ENCODE data around the gene RNPS1.

The RNPS1 gene

GRCh38 chr16:2208772-2209171 is 59.2 kb downstream of the RNPS1 start:
- Histone ChIP-seq H4K20me1 (ENCODE audit: insufficient read depth, low read length) (peaks cover 28% of the 10 kb centered on the region), H3K9ac (ENCODE audit: low read depth, low read length) (no peak overlapping the region), H3K9me3 (ENCODE audit: insufficient read depth, low read length, severe bottlenecking) (no peaks in the 10 kb centered on the region), H3K27me3 (ENCODE audit: insufficient read depth, low read length, poor library complexity) (no peaks in the 10 kb centered on the region), H3K27ac (ENCODE audit: low read length) (no peak overlapping the region), H3K4me1 (ENCODE audit: insufficient read depth, low read length) (peaks cover 56% of the 10 kb centered on the region), H2AFZ (ENCODE audit: low read depth, low read length) (no peak overlapping the region), H3K36me3 (ENCODE audit: insufficient read depth, low read length) (peaks cover 68% of the 10 kb centered on the region), H3K4me2 (ENCODE audit: insufficient read depth, low read length) (no peak overlapping the region), H3K4me3 (ENCODE audit: low read depth in 1 of 2, low read length in 2 of 2) (no peak overlapping the region), H3K79me2 (ENCODE audit: insufficient read depth, low read length) (peaks cover 53% of the 10 kb centered on the region)
- no peak for ATAC-seq (ENCODE audit: insufficient read depth, low read depth)
- TF ChIP-seq, protein P1, sequence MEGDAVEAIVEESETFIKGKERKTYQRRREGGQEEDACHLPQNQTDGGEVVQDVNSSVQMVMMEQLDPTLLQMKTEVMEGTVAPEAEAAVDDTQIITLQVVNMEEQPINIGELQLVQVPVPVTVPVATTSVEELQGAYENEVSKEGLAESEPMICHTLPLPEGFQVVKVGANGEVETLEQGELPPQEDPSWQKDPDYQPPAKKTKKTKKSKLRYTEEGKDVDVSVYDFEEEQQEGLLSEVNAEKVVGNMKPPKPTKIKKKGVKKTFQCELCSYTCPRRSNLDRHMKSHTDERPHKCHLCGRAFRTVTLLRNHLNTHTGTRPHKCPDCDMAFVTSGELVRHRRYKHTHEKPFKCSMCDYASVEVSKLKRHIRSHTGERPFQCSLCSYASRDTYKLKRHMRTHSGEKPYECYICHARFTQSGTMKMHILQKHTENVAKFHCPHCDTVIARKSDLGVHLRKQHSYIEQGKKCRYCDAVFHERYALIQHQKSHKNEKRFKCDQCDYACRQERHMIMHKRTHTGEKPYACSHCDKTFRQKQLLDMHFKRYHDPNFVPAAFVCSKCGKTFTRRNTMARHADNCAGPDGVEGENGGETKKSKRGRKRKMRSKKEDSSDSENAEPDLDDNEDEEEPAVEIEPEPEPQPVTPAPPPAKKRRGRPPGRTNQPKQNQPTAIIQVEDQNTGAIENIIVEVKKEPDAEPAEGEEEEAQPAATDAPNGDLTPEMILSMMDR (IDR thresholded peaks at IDR 0.05; ENCODE audit: borderline replicate concordance, extremely low read depth, low read length, poor library complexity, severe bottlenecking): no peak
- no peak for TF ChIP-seq EZH2 (IDR thresholded peaks at IDR 0.05; ENCODE audit: borderline replicate concordance, low read depth, low read length, severe bottlenecking)
- no peak for DNase-seq

DNA sequence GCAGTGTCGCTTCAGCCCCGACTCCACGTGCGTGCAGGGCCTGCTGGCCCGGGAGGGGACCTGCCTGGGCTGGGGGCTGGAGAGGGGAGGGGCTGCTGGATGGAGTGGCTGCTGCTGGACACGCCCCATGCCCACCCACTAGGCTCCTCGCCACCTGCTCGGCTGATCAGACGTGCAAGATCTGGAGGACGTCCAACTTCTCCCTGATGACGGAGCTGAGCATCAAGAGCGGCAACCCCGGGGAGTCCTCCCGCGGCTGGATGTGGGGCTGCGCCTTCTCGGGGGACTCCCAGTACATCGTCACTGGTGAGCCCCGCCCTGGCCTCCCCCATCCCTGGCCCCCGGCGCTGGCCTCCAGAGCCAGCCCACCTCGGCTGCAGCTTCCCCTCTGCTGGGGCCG is 59.6 kb downstream of the RNPS1 start:
- H3K27me3 ChIP-seq (ENCODE audit: insufficient read depth, low read length, poor library complexity): no peaks in the 10 kb centered on the region
- no peak overlapping the region for H3K27ac ChIP-seq (ENCODE audit: low read length)
- H3K4me1 ChIP-seq (ENCODE audit: insufficient read depth, low read length): peaks cover 51% of the 10 kb centered on the region
- DNase-seq (no peak), ATAC-seq (ENCODE audit: insufficient read depth, low read depth) (no peak)
- no peaks in the 10 kb centered on the region for H3K9me3 ChIP-seq (ENCODE audit: insufficient read depth, low read length, severe bottlenecking)
- no peak overlapping the region for H2AFZ ChIP-seq (ENCODE audit: low read depth, low read length)
- H3K36me3 ChIP-seq (ENCODE audit: insufficient read depth, low read length): peaks cover 63% of the 10 kb centered on the region
- peaks cover 49% of the 10 kb centered on the region for H3K79me2 ChIP-seq (ENCODE audit: insufficient read depth, low read length)
- no peak overlapping the region for H3K4me3 ChIP-seq (ENCODE audit: low read depth in 1 of 2, low read length in 2 of 2)
- H4K20me1 ChIP-seq (ENCODE audit: insufficient read depth, low read length): peaks cover 23% of the 10 kb centered on the region
- H3K4me2 ChIP-seq (ENCODE audit: insufficient read depth, low read length): no peak overlapping the region
- TF ChIP-seq, protein P1 (IDR thresholded peaks at IDR 0.05; ENCODE audit: borderline replicate concordance, extremely low read depth, low read length, poor library complexity, severe bottlenecking): no peak
- TF ChIP-seq EZH2 (IDR thresholded peaks at IDR 0.05; ENCODE audit: borderline replicate concordance, low read depth, low read length, severe bottlenecking): no peak
- H3K9ac ChIP-seq (ENCODE audit: low read depth, low read length): no peak overlapping the region

DNA sequence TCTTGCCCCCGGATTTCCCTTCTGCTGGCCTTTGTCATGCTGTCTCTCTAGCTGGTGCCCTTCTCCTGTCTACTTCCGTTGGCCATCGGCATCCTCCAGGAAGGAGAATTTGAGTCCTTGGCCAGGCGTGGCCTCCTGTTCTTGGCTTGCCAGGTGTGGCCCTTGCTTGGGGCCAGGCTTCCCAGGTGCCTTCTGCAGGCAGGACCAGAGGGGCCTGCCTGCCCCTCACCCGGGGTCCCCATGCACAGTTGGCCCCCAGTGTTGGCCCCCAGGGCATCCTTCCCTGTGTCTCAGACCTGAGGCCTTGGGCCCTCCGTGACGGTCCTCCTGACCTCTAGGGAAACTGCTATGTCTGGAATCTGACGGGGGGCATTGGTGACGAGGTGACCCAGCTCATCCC is 60.1 kb downstream of the RNPS1 start:
- H3K27me3 ChIP-seq (ENCODE audit: insufficient read depth, low read length, poor library complexity): no peaks in the 10 kb centered on the region
- peaks cover 59% of the 10 kb centered on the region for H3K36me3 ChIP-seq (ENCODE audit: insufficient read depth, low read length)
- DNase-seq: no peak
- peaks cover 19% of the 10 kb centered on the region for H4K20me1 ChIP-seq (ENCODE audit: insufficient read depth, low read length)
- TF ChIP-seq EZH2 (IDR thresholded peaks at IDR 0.05; ENCODE audit: borderline replicate concordance, low read depth, low read length, severe bottlenecking): no peak
- TF ChIP-seq, protein P1 (IDR thresholded peaks at IDR 0.05; ENCODE audit: borderline replicate concordance, extremely low read depth, low read length, poor library complexity, severe bottlenecking): no peak
- H3K4me1 ChIP-seq (ENCODE audit: insufficient read depth, low read length): peaks cover 46% of the 10 kb centered on the region
- no peak for ATAC-seq (ENCODE audit: insufficient read depth, low read depth)
- no peak overlapping the region for H3K9ac ChIP-seq (ENCODE audit: low read depth, low read length)
- H2AFZ ChIP-seq (ENCODE audit: low read depth, low read length): no peak overlapping the region
- H3K4me2 ChIP-seq (ENCODE audit: insufficient read depth, low read length): no peak overlapping the region
- H3K4me3 ChIP-seq (ENCODE audit: low read depth in 1 of 2, low read length in 2 of 2): no peak overlapping the region
- H3K9me3 ChIP-seq (ENCODE audit: insufficient read depth, low read length, severe bottlenecking): no peaks in the 10 kb centered on the region
- no peak overlapping the region for H3K27ac ChIP-seq (ENCODE audit: low read length)
- H3K79me2 ChIP-seq (ENCODE audit: insufficient read depth, low read length): peaks cover 44% of the 10 kb centered on the region

All from DND-41 (cell line).